HepG2 (cell line): Measurements from ENCODE around the gene DGUOK. TPM values are rescaled to one million over a fixed set of nuclear protein-coding genes. Genes with fewer than 3 reads are reported as not detected.

Source experiments
- ATAC-seq: fragments of 200-7000 bp; cut with Tn5 transposase; 3 replicates; pipeline ENCODE4 v1.9.1; 2020; ENCODE audit warnings: mild to moderate bottlenecking, moderate library complexity
- BruUV-seq: library from RNA; stranded (reverse); fragments of 400-500 nt; replicated peaks from 2 replicates; lab custom pipeline; 2021; lab: Mats Ljungman, UMichigan
- CTCF ChIA-PET: fragments of 300-600 bp; formaldehyde crosslinking; extraction: SDS; loops from one replicate; lab custom pipeline; 2021; ENCODE audit warnings: low total read pairs, inconsistent platforms, low intra/inter-chr PET ratio; lab: Yijun Ruan, JAX
- POLR2A ChIA-PET: fragments of 350-600 bp; sonication (Branson Sonifier 250); formaldehyde crosslinking; loops from one replicate; lab custom pipeline; 2020; ENCODE audit warnings: antibody characterized with exemption, inconsistent platforms; lab: Yijun Ruan, JAX
- DNase-seq: peaks from one replicate; pipeline ENCODE4 v3.0.0-alpha.2; 2015; ENCODE audit warnings: low spot score
- FAIRE-seq: peaks from 3 replicates; lab custom pipeline; 2011; peaks lifted over from hg19 to GRCh38; lab: Jason Lieb, UNC
- H2AFZ ChIP-seq: one replicate; pipeline ENCODE4 v1.6.1; 2011; ENCODE audit warnings: low read length, inconsistent platforms
- H3K27ac ChIP-seq: fragments of 300-600 bp; 3 replicates; pipeline ENCODE4 v1.8.0; 2011; ENCODE audit warnings: mixed run types, mild to moderate bottlenecking, mixed read lengths, low read length, inconsistent platforms; ENCODE audit not compliant: insufficient read depth; ENCODE audit errors: extremely low read length
- H3K27me3 ChIP-seq, 2 experiments: fragments of 200-600 bp in 1 of 2; 2 replicates in 1 of 2; 3 replicates in 1 of 2; pipeline versions ENCODE4 v1.6.0 to v1.8.0; 2011; ENCODE audit warnings: low read length in 2 of 2, mild to moderate bottlenecking in 2 of 2, moderate library complexity in 2 of 2, inconsistent platforms in 1 of 2; ENCODE audit not compliant: insufficient read depth in 2 of 2, control insufficient read depth in 1 of 2
- H3K36me3 ChIP-seq, 2 experiments: fragments of 200-600 bp in 1 of 2; replicated peaks in 1 of 2; 2 replicates in 1 of 2; 3 replicates in 1 of 2; pipeline versions ENCODE4 v1.5.1 to v1.8.0; 2011; ENCODE audit warnings: low read length in 2 of 2, inconsistent platforms in 1 of 2; ENCODE audit not compliant: insufficient read depth in 2 of 2, control insufficient read depth in 1 of 2
- H3K4me1 ChIP-seq: 2 replicates; pipeline ENCODE4 v1.5.1; 2012; ENCODE audit warnings: low read length, inconsistent platforms; ENCODE audit not compliant: insufficient read depth
- H3K4me2 ChIP-seq: 2 replicates; pipeline ENCODE4 v1.6.0; 2011; ENCODE audit warnings: low read depth, low read length, inconsistent platforms
- H3K4me3 ChIP-seq, 3 experiments: fragments of 200-600 bp in 1 of 3; sonication (generic), shearing (Covaris generic) in 1 of 3; replicated peaks in 1 of 3; 2 replicates each; pipeline ENCODE4 v1.5.1; 2011 to 2016; ENCODE audit warnings: low read length in 3 of 3, inconsistent platforms in 2 of 3, low read depth in 2 of 3, mild to moderate bottlenecking in 2 of 3, control low read depth in 1 of 3, mixed read lengths in 1 of 3; ENCODE audit not compliant: insufficient read depth in 1 of 3
- H3K79me2 ChIP-seq: one replicate; pipeline ENCODE4 v1.6.1; 2011; ENCODE audit warnings: low read length, inconsistent platforms; ENCODE audit not compliant: insufficient read depth
- H3K9ac ChIP-seq: 2 replicates; pipeline ENCODE4 v1.6.0; 2011; ENCODE audit warnings: mild to moderate bottlenecking, low read depth, low read length, inconsistent platforms; ENCODE audit not compliant: insufficient read depth
- H3K9me3 ChIP-seq: 2 replicates; pipeline ENCODE4 v1.5.1; 2012; ENCODE audit warnings: mild to moderate bottlenecking, low read length
- H4K20me1 ChIP-seq: 2 replicates; pipeline ENCODE4 v1.6.0; 2011; ENCODE audit warnings: inconsistent platforms, mild to moderate bottlenecking, low read length, moderate library complexity; ENCODE audit not compliant: insufficient read depth
- AHDC1 ChIP-seq: sonication (generic); formaldehyde crosslinking; IDR thresholded peaks from 2 replicates; pipeline ENCODE4 v1.5.1; 2020; ENCODE audit warnings: mild to moderate bottlenecking, missing genetic modification reagents, borderline replicate concordance
- ARNT ChIP-seq: fragments of 450-650 bp; IDR thresholded peaks from 2 replicates; pipeline ENCODE4 v1.6.1; 2017
- FOXO1 ChIP-seq: sonication (generic); formaldehyde crosslinking; IDR thresholded peaks from 2 replicates; pipeline ENCODE4 v1.4.0; 2020; ENCODE audit warnings: missing genetic modification reagents
- HNRNPH1 ChIP-seq: fragments of 200-400 bp; formaldehyde crosslinking; optimal IDR thresholded peaks from 2 replicates; pipeline ENCODE3; 2017; ENCODE audit warnings: mild to moderate bottlenecking, low read depth, low read length
- IRF2 ChIP-seq: IDR thresholded peaks from 2 replicates; pipeline ENCODE4 v1.6.1; 2018; ENCODE audit warnings: missing genetic modification reagents, missing compliant biosample characterization
- KDM3A ChIP-seq: IDR thresholded peaks from 2 replicates; pipeline ENCODE4 v1.6.1; 2018; ENCODE audit warnings: low read depth, missing compliant biosample characterization
- MXD3 ChIP-seq: IDR thresholded peaks from 2 replicates; pipeline ENCODE4 v1.6.1; 2016; ENCODE audit warnings: mild to moderate bottlenecking, missing biosample characterization, missing genetic modification reagents
- ZBTB49 ChIP-seq: sonication (generic); formaldehyde crosslinking; IDR thresholded peaks from 2 replicates; pipeline ENCODE4 v1.4.0; 2020; ENCODE audit warnings: missing genetic modification reagents, borderline replicate concordance
- ZNF180 ChIP-seq: sonication (generic); formaldehyde crosslinking; IDR thresholded peaks from 2 replicates; pipeline ENCODE4 v1.4.0; 2020; ENCODE audit warnings: low read depth, missing genetic modification reagents, borderline replicate concordance
- ZNF224 ChIP-seq: sonication (generic); formaldehyde crosslinking; IDR thresholded peaks from 2 replicates; pipeline ENCODE4 v1.5.0; 2020; ENCODE audit warnings: mild to moderate bottlenecking, missing genetic modification reagents
- ZNF343 ChIP-seq: sonication (generic); formaldehyde crosslinking; IDR thresholded peaks from 2 replicates; pipeline ENCODE4 v1.4.0; 2020; ENCODE audit warnings: mild to moderate bottlenecking, missing genetic modification reagents
- ZNF367 ChIP-seq: sonication (generic); formaldehyde crosslinking; IDR thresholded peaks from 2 replicates; pipeline ENCODE4 v1.4.0; 2020; ENCODE audit warnings: missing genetic modification reagents, borderline replicate concordance
- ZNF749 ChIP-seq: sonication (generic); formaldehyde crosslinking; IDR thresholded peaks from 2 replicates; pipeline ENCODE4 v1.8.0; 2022; ENCODE audit warnings: mild to moderate bottlenecking, missing genetic modification reagents, moderate library complexity, borderline replicate concordance
- ZNF784 ChIP-seq: sonication (generic); formaldehyde crosslinking; IDR thresholded peaks from 2 replicates; pipeline ENCODE4 v1.5.1; 2020; ENCODE audit warnings: missing genetic modification reagents, mild to moderate bottlenecking, borderline replicate concordance
- WGBS: methylation state at CpG from one replicate; pipeline ENCODE4 v1.1.6; 2017; ENCODE audit warnings: low lambda C conversion rate; 5-methylcytosine and 5-hydroxymethylcytosine counted together
- in situ Hi-C: cut with HindIII; loops from 2 replicates; pipeline ENCODE4 v1.10.0; 2017; ENCODE audit warnings: low pct_unique_long_range_greater_than_20kb; ENCODE audit not compliant: extremely low pct_ligation_motif_present
- intact Hi-C: fragments of 100-400 bp; cut with micrococcal nuclease; formaldehyde crosslinking; loops from one replicate; pipeline ENCODE4 v1.10.0; 2022; ENCODE audit not compliant: unreplicated experiment
- polyA plus RNA-seq, 8 experiments: library from polyadenylated mRNA; depleted of rRNA in 3 of 8; stranded (reverse) in 7 of 8; unstranded in 1 of 8; fragments of >200 nt; fragmentation: Illumina TruSeq in 4 of 8; extraction: Trizol in 4 of 8; gene quantifications; 2 replicates each; pipeline versions ENCODE4 v1.2.1 to v1.2.3, GENCODE V29; 2011 to 2016; ENCODE audit warnings: low read depth in 4 of 8, missing spikeins in 1 of 8, mixed read lengths in 1 of 8; ENCODE audit not compliant: insufficient read depth in 1 of 8
- total RNA-seq, 5 experiments: library from RNA; depleted of rRNA; stranded (reverse); fragments of >200 nt; fragmentation: Illumina TruSeq; extraction: Trizol; gene quantifications; 2 replicates each; pipeline ENCODE4 v1.2.3, GENCODE V29; 2016; ENCODE audit warnings: low read depth in 1 of 5

DGUOK gene
- total and polyA plus RNA-seq, 2 of the 13 experiments (the other 11 are each of a cell fraction or from before 2014, with no cell fraction given) = 105 to 137 TPM

- no peak for TF ChIP-seq ZBTB49 (CRISPR knock-in tag)
- no peak for TF ChIP-seq ARNT
- no peak for TF ChIP-seq HNRNPH1
- TF ChIP-seq MXD3 = no peak
- no peak for TF ChIP-seq KDM3A
- no peak for TF ChIP-seq ZNF749 (CRISPR knock-in tag)
Measured at GRCh38 chr2:73946215-73946614, 19.5 kb downstream of the DGUOK start (continued).

- peaks cover 2% of the 10 kb centered on the region; the same call in 1 of the 2 replicates for H4K20me1 ChIP-seq
- 95% methylated on average over 3 of the region's 3 CpGs for WGBS
- peaks cover 45 to 90% of the 10 kb centered on the region in 2 experiments for H3K36me3 ChIP-seq
- H3K9ac ChIP-seq = no peak overlapping the region
- intact Hi-C loops = no loop called here
- in situ Hi-C loops = no loop called here
- H3K4me1 ChIP-seq = no peaks in the 10 kb centered on the region
- CTCF ChIA-PET = no interaction called here
- no peak for FAIRE-seq
- no peak overlapping the region for H3K27ac ChIP-seq
- no peak for ATAC-seq
- no peak overlapping the region for H3K4me3 ChIP-seq
- no peak overlapping the region for H2AFZ ChIP-seq
- no TSS peak for BruUV-seq
- no peaks in the 10 kb centered on the region for H3K9me3 ChIP-seq
- no peak overlapping the region for H3K4me2 ChIP-seq
- DNase-seq = no peak
- H3K27me3 ChIP-seq = no peaks in the 10 kb centered on the region
- POLR2A ChIA-PET = no interaction called here
- H3K79me2 ChIP-seq = peaks cover 21% of the 10 kb centered on the region
- no peak for TF ChIP-seq ZNF367 (CRISPR knock-in tag)
- TF ChIP-seq ZNF224 (CRISPR knock-in tag) = no peak
- TF ChIP-seq ZNF343 (CRISPR knock-in tag) = no peak
- TF ChIP-seq AHDC1 (CRISPR knock-in tag) = no peak
- TF ChIP-seq ZNF180 (CRISPR knock-in tag) = no peak
- no peak for TF ChIP-seq IRF2
- no peak for TF ChIP-seq FOXO1 (CRISPR knock-in tag)
- TF ChIP-seq ZNF784 (CRISPR knock-in tag) = no peak
Measured at GRCh38 chr2:73946666-73947065, 20.0 kb downstream of the DGUOK start.
